ENCODE data around the gene LRRC45.
"Not testable (repeated sequence)": the region's sequence is repeated elsewhere in the genome, so short reads cannot be mapped to it uniquely, and the experiment has no call there.

The LRRC45 gene

DNA sequence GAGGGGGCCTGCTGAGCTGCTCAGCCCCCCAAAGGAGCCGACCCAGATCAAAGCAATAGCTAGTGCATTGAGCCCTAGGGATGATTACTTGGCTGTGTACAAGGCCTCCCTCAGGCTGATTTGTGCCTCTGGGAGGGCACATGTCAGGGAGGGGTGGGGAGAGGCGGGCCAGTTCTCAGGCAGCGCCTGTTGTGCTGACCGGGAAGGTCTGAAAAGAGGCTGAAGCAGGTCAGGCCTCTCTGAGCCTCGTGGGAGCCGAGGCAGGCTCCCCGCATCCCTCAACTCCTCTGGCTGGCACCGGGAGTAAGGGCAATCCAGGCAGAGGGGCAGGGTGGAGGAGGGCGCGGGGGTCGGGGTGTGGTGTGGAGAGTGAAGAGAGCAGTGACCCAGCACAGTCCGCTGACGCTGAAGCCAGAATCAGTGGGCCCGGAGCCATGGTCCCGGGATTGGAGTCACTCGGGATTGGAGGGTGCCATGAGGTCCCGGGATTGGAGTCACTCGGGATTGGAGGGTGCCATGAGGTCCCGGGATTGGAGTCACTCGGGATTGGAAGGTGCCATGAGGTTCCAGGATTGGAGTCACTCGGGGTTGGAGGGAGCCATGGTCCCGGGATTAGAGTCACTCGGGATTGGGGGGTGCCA lies 11.4 kb downstream of the LRRC45 start:
- DNase-seq (ENCODE audit: low read depth in 2 of 2), result no peak

DNA sequence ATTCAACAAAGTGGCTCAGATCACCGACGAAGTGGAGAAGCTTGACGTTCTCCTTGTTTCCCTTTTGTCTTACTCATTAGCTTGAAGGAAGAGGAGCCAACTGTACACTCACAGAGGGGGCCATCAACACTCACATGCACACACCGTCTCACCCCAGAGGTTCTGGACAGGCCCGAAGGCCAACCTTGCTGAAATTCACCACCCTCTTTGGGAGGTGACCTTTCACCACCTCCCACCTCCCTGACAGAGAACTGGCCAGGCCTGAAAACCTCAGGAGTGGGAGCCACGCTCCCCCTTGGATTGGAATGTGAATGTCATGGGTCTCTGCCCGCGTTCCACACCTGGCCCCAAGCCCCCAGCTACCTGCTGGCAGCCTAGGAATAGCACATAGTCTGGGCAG lies 12.4 kb downstream of the LRRC45 start:
- DNase-seq (ENCODE audit: low read depth in 2 of 2), result no peak

GRCh38 chr17:82035956-82036633 lies 13.0 kb downstream of the LRRC45 start:
- DNase-seq (ENCODE audit: low read depth in 2 of 2), result no peak

DNA sequence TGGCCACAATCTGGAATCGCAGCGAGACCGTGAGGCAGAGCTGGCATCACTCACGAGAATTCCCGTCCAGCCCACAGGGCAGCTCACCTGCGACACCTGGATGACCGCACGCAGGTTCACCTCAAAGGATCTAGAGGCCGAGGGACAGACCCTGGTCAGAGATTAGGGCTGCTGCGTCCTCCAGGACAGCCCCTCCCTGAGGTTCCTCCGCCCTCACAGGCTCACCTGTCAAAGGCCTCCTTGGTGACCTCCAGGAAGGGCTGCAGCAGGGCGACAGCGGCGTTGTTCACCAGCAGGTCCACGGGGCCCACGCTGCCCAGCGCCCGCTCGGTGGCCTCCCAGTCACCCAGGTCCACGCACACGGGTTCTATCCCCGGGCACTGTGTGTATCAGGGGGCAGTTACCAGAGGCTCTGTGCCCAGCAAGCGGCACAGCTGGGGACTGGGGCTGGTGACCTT lies 13.6 kb downstream of the LRRC45 start:
- DNase-seq (ENCODE audit: low read depth in 2 of 2), result no peak

GRCh38 chr17:82037092-82037888 lies 14.2 kb downstream of the LRRC45 start, which contains the start of gene DCXR:
Gene DCXR, minus strand, starts transcription at chr17:82037697. Its CDS starts 15 bp downstream, at chr17:82037682.
- peak; percentile 87 to 88 for DNase-seq (ENCODE audit: low read depth in 2 of 2)

GRCh38 chr17:82037889-82038195 lies 14.7 kb downstream of the LRRC45 start:
- DNase-seq (ENCODE audit: low read depth in 2 of 2), result no peak

- DNase-seq (ENCODE audit: low read depth in 2 of 2), result not testable (repeated sequence)
Observed at GRCh38 chr17:82038796-82039409, 15.8 kb downstream of the LRRC45 start.

DNA sequence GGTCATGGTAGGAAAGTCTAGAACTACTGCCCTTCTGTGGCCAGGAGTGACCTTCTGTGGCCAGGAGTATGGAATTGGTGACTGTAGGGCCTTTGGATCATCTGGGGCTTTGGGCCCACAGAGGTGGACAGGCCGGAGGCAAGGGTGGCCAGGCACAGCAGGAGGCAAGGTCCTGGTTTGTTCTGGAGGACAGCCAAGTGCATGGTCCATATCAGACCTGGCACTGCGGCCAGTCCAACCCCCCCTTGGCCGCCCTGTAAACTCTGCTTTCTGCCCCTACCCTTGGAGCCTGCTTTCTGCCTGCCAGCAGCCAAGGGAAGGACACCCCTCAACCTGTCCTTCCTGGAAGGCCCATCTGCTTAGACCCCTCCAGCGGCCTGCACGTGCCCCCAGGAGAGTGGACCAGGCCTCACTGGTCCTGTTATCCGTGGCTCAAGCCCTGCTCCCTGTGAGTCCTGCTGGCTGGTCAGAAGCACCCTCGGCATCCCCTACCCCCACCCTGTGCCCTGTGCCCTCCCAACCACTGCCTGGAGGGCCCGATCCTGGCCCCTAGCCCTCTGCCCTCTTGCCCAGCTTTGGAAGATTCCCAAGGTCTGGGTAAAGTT lies 16.7 kb downstream of the LRRC45 start:
- no peak for DNase-seq (ENCODE audit: low read depth in 2 of 2)

- DNase-seq (ENCODE audit: low read depth in 2 of 2), result no peak
Observed at GRCh38 chr17:82041144-82041814, 18.2 kb downstream of the LRRC45 start.

GRCh38 chr17:82042649-82043048 lies 19.5 kb downstream of the LRRC45 start:
- DNase-seq (ENCODE audit: low read depth in 2 of 2), result no peak

DNA sequence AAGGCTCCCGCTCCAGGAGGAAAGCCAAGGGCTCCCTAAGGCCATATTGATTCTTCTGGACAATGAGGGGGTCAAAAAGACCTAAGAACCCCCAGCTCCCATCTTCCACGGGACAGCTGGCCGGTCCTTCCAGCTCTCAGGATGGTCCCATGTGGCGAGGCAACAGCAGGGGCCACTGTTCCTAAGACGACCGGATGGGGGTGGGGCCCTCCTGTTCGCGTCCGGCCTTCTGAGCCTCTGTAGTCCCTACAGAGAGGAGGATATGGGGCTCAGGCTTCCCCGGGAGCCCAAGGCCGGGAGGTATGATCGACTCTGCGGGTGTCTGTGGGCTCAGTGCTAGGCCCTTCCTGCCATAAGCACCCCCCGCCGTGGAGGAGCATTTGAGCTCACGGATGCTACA lies 20.4 kb downstream of the LRRC45 start:
- no peak for DNase-seq (ENCODE audit: low read depth in 2 of 2)

- DNase-seq (ENCODE audit: low read depth in 2 of 2), result no peak
Observed at GRCh38 chr17:82045936-82046484, 22.9 kb downstream of the LRRC45 start.

DNA sequence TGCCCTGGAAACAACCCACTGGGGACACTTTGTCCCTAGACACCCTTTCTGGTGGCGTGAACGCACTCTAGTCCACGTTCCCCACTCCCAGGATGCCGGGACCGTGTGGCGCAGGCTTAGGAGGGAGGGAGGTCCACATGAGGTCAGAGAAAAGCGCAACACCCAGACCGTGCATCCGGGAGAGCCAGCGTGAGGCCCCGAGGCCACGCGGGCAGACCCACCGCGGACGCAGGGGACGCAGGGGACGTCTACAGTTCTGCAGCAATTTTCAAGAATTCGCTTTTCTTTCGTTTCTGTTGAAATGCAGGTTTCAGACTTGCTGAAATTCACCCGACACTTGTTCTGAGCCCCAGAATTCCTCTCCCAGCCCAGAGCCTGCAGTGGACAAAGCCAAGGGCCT lies 23.8 kb downstream of the LRRC45 start:
- no peak for DNase-seq (ENCODE audit: low read depth in 2 of 2)

GRCh38 chr17:82047379-82047778 lies 24.3 kb downstream of the LRRC45 start:
- DNase-seq (ENCODE audit: low read depth in 2 of 2), result no peak

GRCh38 chr17:82047914-82048570 lies 24.9 kb downstream of the LRRC45 start:
- no peak for DNase-seq (ENCODE audit: low read depth in 2 of 2)

GRCh38 chr17:82048571-82048971 lies 25.5 kb downstream of the LRRC45 start:
- DNase-seq (ENCODE audit: low read depth in 2 of 2), result no peak

- DNase-seq (ENCODE audit: low read depth in 2 of 2), result no peak
Observed at GRCh38 chr17:82049106-82049505, 26.0 kb downstream of the LRRC45 start.

DNA sequence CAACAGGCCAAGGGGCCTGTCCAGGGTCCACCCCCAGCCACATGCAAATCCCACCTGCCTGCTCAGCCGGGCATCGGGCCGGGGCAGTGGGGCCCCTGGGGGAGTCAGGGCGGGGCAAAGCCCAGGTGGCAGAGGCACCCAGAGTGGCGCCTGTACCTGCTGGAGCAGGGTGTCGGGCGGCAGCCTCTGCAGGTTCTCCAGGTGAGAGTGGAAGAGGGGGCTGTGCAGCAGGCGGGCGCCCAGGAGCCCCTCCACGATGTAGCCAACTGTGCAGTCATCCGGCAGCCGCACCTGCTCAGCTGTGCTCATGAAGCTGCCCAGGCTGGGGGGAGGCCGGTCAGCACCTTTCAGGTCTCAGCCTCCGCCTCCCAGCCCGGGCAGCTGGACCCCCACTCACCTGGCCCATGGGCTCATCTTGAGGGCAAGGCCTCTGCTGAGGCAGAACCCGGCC lies 26.4 kb downstream of the LRRC45 start:
- no peak for DNase-seq (ENCODE audit: low read depth in 2 of 2)

DNA sequence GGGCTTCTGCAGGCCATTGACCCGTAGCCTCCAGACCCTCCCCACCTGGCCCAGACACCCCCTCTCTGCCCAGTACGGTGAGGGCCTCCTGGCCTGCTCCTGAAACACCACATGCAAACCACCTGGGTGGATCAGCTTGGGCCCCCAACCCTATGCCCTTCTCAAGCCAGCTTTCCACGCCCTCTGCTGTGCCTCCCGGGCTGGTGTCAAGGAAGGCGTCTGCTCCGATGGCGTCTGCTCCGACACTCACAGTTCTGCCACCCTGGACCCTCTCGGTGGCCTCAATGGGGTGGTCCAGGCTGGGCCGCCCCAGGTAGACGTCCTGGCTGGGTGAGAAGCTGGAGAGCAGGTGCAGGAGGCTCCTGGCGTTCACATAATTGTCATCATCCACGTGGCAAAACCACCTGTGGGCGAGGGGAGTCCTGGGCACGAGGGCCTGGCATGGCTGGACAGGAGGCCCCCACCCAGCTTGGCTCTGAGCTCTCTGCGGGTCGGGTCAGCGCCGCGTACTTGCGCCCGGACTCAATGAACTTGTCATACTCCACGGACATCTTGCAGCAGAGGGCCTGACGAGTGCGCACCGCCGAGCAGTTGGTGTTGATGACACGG lies 27.2 kb downstream of the LRRC45 start:
- no peak for DNase-seq (ENCODE audit: low read depth in 2 of 2)

Measured in fibroblast of skin of left quadriceps (primary cell).